GM18870 (cell line): ENCODE measurements around the gene CADPS.

Source experiments
- ATAC-seq: cut with Tn5 transposase; IDR thresholded peaks from one replicate; pipeline ENCODE4 v1.9.1; 2021; ENCODE audit warnings: moderate library complexity; ENCODE audit not compliant: unreplicated experiment

The CADPS gene

DNA sequence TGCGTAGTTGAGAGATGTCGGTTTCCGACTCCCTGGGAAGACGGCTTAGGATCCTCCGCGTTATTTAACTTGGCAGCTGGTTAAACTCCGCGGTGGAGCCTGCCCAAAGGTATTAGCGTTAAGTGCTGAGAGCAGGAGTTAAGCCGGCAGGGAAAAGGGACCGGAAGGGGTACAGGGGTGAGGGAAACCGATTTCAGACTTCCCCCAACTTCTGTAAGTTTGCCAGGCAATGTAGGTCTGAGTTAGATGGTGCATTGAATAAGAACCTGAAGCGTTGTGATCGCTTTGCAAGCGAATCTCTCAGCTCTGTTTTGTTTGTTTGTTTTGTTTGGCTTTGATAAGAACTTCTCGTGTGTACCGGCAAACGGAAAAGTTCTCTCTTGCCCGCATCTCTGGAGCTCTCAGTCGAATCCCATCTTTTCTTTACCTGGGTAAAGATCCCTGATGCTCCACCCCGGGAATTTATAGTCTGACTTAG, 495.9 kb downstream of the CADPS start:
- ATAC-seq = no peak

DNA sequence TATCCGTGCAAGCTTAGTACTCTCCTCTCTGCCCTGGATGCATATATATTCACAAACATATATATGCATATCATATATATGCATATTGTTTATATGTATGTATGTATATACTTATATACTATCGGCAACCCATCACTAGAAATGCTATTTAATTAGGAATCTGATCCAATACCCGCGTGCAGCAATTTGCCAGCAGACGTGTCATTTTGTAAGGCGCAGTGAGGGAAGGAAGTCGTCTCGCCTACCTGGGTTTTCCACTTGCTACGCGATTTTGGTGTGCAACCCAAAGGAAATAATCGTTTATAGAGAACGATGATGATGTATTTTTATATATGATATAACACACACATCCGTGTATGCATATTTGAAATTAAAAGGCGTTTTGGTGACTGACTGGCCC, 496.3 kb downstream of the CADPS start:
- no peak for ATAC-seq

DNA sequence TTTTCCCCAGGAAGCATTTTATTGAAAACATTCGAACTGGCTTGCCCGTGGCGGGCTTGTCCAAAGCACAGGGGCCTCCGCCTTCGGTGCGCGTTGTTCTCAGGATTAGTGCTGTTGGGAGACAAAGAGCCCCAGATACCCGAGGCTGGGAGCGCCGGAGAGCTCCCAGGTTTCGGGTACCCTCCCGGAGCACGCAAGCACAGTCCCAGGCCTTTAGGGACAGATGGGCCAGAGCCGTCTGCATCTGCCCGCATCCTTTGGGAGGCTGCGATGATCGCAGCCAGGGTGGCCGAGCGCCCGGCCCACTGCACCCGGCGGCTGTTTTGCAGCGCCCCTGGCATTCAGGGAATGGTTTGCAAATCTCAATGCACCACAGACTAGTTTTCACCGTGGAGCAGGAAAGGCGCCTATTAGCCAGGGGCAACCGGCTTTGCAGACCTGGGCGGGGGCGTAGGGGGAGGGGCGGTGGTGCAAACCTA, 496.9 kb downstream of the CADPS start:
- no peak for ATAC-seq

DNA sequence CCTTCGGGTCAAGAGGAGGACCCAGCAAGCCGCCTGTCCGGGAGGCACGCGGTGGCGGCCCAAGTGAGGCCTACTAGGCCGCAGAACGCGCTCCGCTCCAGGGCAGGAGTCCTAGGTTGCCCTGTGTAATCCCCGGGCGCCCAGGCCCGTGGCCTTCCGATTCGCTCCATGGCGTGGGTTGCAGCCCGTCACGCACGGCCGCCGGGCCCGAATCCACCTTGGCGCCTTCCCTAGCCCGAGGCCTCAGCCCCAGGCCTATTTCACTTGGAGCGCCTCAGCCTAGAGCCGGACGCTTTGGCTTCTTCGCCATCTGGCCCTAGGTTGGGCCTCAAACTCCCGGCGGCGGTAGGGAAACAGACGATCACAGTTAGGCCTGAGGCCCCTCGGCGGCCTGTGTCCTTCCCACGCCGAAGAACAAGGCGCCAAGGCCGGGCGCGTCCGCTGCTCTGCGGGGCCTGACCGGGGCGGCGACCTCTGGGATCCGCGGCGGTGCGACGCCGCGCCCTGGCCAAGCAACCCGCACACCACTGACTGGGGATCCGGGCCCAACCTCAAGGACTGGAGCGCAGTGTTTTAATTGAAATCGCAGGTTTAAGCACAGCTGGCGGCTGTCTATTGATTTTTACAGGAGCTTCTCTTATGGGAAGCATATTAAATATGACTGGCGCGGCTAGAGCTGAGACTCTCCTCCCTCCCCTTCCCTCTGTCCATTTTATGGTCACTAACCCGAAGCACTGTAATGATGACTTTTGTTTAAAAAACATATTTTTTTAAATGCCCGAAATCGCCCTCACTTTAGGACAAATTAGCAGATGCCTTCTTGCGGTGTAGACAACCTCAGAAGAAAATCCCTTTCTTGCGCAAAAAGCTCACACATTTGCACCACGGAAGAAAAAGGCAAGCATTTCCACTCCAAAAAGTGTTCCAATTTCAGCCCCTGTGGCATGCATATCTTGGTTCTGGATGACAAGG, 498.0 kb downstream of the CADPS start:
- no peak for ATAC-seq

DNA sequence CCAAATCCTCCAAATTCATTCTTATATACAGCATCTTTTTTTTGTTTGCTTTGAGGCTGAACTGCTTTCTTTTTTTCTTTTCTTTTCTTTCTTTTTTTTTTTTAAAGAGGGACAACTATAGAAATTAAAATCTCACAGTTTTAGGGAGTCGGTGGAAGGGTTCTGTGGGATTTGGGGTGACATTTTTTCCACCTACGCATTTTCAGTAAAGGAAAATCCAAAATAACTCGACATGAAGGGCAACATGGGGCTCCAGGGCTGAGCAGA, 498.8 kb downstream of the CADPS start:
- ATAC-seq = no peak

DNA sequence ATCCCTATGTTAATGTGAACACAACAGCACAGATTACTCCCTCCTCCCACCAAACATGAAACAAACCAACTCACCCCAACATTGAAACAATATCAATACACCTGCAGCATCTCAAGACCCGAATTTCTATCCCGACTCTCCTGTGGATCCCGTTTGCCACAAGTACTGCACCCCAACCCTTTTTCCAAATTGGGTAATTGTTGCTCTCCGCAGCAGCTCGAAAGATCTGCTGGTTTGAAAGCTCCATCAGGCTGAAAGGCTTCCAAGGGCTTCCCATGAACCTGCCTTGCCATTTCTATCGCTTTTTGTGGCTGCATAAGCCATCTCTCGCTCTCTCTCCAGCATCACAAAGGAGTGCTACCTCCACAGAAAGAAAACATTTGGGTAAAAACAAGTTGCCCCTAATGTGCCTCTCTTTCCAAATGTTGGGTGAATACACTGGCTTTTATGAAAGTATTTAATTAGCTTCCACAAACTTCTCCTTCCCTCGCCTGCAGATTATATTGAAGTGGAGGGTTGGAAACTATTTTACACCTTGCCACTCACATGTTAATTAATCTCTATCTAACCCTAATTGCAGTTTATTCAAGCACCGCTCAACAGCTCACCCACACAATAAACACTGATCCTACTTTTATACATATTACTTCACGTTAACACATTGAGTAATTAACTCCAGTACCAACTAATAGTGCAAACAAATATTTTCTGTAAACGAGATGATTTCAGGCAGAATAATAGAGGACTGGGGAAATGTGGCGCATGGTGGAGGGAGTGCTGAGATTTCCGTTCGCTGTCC, 499.4 kb downstream of the CADPS start:
- ATAC-seq = no peak

DNA sequence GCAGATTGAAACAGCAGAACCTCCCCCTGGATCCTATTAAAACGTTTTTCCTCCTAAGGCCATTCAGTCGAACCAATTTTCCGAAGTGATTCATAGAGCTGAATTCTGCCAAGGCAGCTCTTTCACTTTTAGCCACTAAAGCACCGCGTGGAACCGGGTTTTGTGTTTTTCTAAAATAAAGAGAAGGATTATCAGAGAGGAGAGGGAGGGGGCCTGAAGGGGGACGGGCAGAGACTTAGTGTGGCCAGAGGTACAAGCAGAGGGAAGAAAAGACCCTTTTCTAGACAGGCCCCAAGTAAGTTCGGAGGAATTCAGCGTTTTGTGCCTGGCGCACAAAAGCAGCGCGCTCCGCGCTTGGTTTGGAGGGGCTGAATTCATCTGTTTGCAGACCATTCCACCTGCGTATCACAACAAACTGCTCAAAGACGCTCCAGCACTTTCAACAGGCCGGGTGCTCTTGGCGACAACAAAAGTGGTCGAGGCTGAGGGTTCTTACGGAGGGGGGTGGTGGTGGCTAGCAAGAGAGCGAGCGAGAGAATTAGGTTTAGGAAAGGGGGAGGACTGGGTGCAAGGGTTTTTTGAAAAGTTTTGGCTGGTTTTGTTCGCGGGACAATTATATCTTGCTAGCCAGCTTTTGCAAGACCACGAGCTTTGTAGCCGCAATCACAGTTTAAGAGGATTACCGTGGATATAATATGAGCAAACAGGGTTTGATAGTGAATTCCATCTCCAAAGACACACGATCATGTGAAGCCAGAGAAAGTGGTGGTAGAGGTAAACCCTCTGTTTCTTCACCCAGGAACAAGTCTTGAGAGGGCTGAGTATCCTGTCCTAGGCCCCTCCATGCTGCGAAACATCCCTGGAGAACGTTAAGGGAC, 500.6 kb downstream of the CADPS start:
- no peak for ATAC-seq

DNA sequence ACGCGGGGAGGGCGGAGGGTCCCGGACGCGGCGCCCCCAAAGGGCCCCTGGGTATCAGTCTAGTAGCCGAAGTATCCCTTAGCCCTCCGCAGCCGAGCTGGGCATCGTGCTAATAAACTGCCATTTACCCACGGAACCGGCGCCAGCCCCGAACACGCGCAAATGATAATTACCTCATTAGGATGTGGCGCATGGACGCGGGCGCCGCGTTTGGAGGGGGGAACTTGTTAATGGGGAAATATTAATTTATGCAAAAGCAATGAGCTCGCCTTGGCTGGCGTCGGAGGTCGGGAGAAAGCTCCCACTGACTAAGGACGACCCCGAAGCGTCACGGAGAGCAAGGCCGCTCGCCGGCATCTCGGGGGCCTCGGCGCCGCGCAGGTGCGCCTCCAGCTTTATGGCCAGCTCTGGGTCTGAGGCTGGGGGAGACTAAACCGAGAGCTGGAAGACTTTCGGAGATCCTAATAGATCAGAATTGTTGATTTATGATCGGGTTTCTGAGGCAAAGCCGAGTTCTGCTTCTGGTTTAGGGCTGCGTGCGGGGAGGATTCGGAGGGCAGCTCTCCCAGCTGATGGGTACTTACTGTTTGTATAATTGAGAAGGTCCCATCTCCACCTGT, 501.4 kb downstream of the CADPS start:
- no peak for ATAC-seq

DNA sequence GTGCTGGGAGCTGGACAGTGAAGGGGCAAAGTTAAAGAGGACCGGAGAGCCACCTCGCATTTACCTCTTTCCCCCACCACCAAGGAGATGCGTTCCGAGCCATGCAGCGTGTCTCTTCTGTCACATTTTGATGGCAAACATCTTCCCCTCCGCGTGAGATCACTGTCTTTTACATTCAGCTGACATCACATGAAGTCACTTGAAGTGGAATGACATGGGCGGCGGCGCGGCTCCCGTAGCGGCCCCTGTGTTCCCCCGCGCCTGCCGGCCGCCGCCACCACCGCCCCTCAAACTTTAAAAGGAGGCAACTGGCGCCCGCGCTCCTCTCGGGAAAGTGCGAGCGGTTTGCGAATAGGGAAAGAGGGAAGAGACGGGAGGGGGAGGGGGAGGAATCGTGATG, 502.0 kb downstream of the CADPS start, which contains the start of gene FEZF2:
FEZF2 (minus strand) TSS at position 336 of the 400 bp plus-strand sequence. CDS start 682 bp downstream, outside the sequence.
- ATAC-seq = no peak

DNA sequence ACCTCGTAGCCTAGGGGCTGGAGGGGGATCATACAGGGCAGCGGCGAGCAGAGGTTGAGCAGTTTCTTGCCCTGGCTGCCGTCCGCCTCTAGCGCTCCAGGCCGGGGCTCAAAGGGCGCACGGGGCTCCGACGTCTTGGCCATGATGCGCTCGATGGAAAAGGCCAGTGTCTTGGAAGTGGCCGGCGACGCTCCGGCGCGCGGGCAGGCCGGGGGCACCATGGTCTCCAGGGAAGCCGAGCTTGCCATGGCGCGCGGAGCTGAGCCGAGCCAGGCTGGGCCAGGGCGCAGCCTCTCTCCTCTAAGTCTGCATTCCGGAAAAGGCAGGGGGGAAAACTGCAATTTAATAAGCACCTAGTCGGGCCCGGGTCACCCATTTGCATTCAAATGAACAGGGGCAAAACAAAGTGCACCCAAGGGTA, 502.6 kb downstream of the CADPS start:
- no peak for ATAC-seq

DNA sequence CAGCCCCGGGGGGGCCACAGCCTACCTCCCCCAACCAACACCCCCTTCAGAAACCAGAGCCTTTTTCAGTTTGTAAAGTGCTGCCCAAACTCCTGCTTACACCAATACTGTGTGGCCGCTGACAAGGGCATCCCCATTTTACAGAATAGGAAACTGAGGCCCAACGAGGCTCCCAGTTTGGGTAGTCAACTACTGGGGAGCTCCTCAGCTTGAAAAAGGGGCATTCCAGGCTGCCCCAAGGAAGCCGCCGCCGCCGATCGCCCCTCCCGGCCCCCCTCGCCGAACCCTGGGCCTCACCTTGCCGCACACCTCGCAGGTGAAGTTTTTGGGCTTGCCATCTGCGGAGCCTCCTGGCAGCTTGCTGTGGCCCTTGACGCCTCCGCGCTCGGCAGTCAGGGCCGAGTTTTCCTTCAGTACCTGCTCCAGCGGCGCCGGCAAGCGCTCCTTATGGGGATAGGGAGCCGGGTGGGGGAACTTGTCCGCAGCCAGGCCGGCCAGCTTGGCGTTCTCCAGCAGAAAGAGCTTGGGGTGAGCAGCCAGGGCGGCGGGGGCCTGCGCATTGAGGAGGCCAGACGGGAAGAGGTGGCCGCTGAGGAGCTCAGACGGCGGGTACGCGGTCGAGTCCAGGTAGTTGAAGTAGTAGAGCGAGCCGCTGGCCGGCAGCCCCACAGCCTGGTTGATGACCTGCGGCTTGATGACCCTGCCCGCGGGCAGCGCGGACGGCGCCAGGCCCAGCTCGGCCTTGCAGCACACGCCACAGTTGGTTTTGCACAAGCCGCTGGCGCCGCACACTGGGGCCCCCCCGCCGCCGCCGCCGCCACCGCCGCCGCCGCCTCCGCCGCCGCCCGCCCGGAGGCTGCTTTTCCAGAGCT, 503.3 kb downstream of the CADPS start:
- ATAC-seq = no peak

DNA sequence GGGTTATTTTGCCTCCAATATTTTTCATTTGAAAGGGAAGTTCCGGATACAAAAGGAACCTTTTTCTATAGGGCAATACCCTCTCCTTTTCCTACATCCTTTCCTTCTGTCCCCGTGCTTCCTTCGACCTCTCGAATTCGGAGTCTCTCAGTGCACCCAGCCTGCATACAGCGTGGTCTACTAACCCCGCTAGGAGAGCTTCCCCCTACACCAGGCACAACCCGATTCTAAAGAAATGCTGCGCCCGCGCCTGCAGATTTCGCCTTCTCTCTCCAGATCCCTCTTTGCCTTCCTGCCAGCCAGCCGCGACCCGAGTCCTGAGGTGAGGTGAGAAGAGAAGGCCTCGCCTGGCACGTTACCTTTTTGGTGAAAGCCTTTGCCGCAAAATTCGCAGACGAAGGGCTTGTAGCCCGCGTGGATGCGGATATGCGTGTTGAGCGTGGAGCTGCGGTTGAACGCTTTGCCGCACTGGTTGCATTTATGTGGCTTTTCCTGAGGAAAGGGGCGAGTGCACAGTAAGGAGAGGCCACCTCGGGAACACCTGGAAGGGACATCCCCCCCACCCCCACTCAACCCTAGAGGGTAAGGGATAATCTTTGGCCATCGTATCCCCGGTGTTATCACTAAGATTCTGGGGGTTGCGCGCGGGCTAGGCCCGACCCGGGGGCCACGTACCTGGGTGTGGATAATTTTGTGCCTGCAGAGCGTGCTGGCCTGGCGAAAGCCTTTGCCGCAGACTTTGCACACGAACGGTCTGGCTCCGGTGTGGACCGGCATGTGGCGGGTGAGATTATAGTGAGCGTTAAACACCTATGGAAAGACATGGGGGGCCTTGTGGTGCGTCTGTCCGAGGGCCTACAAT, 504.1 kb downstream of the CADPS start:
- ATAC-seq = no peak

DNA sequence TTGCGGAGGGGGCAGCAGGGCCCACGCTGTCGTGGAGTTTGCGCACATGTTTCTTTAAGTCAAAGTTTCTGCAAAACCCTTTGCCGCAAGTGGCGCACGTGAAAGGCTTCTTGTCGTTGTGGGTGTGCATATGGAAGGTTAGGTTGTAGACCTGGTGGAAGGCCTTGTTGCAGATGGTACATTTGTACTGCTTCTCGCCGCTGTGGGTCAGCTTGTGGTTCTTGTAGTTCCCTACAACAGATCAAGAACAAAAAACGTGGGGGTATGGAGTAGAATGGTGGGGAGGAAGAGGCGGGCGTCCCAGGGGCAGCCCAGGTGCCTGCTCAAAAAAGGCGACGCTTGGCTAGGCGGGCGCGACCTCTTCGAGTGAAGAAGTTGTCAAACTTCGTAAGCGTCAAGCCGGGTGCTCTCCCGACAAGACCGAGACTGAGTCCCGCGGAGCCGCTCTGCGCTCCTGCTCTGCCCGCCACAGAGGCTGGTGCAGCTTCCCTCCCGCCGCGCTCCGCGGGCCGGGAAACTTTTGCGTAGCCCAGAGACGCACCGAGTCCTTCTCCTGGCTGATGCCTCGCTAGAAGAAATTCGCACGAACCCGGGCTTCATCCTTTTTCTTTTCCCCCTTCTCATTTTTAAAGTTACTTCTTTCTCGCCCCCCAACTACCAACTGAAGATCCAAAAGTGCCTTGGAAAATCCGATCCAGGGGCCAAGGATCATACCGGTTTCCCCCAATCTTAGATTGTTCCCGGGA, 504.9 kb downstream of the CADPS start:
- no peak for ATAC-seq

DNA sequence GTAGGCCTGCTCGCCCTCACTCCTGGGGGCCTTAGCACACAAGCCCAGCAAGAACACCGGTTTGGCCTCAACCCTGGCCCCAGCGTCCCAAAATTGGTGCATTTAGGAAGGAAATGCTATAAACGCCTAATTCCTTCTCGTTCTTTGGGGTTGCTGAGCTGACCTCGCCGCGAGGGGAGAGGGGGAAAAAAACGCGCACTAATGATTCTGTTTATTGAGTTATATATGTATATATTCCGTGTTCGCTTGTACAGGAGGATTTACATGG, 505.8 kb downstream of the CADPS start:
- ATAC-seq = no peak

DNA sequence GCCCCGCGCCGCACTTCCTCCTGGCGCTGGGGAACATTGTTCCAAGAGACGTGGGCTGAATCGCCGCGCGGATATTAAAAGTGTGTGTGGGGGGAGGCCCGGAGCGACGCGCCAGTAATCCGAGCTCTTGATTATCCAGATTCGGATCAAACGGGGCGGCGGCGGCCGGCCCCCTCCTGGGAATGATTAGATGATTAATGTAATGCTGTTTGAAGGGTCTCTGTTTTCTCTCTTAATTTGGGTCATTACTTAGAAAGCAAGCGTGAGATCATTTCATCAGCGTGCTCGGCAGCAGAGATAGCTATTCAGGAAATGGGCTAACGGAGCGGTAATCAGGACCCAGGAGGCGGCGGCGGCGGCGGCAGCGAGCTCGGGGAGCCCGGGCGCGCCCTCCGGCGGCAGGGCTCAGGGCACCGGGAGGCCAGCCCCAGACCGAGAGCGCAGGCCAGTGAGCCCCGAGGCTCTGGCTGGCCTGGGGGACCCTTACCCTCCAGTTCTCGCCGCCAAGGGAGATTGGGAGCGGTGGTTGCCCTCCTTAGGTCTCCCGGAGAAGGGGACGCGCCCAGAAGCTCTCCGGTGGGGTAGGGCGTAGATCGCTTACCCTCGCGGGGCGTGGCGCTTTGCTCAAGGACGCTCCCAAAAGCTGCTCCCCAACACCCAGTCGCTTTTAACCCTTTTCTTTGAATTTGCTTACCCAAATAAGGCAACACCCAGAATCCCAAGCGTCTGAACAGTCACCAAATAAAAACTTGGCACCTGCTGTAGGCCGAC, 506.3 kb downstream of the CADPS start:
- no peak for ATAC-seq

DNA sequence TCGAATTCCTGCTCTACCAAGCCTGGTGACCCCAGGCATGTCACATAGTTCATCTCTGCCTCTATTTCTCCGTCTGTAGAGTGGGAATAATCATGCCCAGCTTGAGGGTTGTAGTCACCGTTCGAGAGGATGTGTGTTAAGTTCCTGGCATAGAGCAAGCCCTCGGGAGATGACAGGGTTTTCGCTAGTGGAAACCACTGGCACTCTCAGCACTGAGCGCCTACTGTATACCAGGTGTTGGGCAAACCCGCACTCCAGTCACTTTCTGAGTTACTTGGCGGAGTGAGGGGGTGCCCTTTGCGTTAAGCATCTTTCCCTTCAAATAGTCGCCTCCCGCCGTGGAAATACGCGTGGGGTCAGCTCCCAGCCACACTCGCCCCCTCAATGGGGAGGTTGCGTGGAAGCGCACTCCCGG, 506.9 kb downstream of the CADPS start:
- no peak for ATAC-seq

DNA sequence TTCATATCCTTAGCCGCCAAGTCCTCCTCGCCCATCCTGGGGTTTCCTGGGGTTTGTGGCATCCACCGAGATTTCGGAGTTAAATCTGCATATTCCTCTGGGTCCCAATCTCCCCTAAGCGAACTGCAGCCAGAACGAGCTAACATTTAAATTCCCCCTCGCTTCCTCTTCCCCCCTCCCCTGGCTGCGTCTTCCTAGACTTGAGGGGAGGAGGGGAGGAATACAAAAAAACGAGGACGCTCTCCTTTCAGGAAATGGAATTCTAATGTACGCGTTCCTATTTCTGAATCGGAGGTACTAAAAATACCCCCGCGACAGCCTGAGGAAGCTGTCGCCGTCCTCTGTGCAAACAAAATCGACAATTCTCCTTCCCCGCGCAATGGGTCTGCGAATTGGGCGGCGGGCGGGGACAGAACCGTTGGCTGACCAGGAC, 507.4 kb downstream of the CADPS start:
- ATAC-seq = no peak
